Common myeloid progenitor, CD34-positive (primary cell): ENCODE data around the gene RHOD.

Source experiments
- CTCF ChIA-PET: fragments of 350-600 bp; sonication (Branson Sonifier 250); formaldehyde crosslinking; loops from one replicate; lab custom pipeline; 2021; ENCODE audit warnings: antibody characterized with exemption; lab: Charles Lee
- POLR2A ChIA-PET: fragments of 350-600 bp; sonication (Branson Sonifier 250); formaldehyde crosslinking; loops from one replicate; lab custom pipeline; 2021; ENCODE audit warnings: antibody characterized with exemption; lab: Charles Lee
- DNase-seq, 3 donors: peaks; one replicate each; pipeline versions ENCODE4 v3.0.0 to v3.0.0-alpha.2; 2013
- H3K27ac ChIP-seq, 2 experiments: 1 replicate in 1 of 2; 2 replicates in 1 of 2; pipeline ENCODE4 v1.7.0; 2013; ENCODE audit warnings: inconsistent platforms in 2 of 2, low read length in 2 of 2, mild to moderate bottlenecking in 2 of 2, low read depth in 1 of 2, moderate library complexity in 1 of 2; ENCODE audit not compliant: severe bottlenecking in 2 of 2, insufficient read depth in 1 of 2, poor library complexity in 1 of 2
- H3K27me3 ChIP-seq, 5 experiments: replicated peaks in 2 of 5; 1 replicate in 3 of 5; 2 replicates in 2 of 5; pipeline versions ENCODE4 v1.6.1 to v1.7.0; 2013; ENCODE audit warnings: low read length in 4 of 5, mild to moderate bottlenecking in 2 of 5, moderate library complexity in 2 of 5, inconsistent platforms in 1 of 5; ENCODE audit not compliant: insufficient read depth in 5 of 5, control insufficient read depth in 4 of 5
- H3K36me3 ChIP-seq, 4 experiments: 1 replicate in 2 of 4; 2 replicates in 2 of 4; pipeline versions ENCODE4 v1.6.1 to v1.7.0; 2013; ENCODE audit warnings: low read length in 3 of 4, control low read depth in 1 of 4, mild to moderate bottlenecking in 1 of 4; ENCODE audit not compliant: control insufficient read depth in 4 of 4, insufficient read depth in 4 of 4
- H3K4me1 ChIP-seq, 4 experiments: 1 replicate in 3 of 4; 2 replicates in 1 of 4; pipeline versions ENCODE4 v1.6.1 to v1.7.1; 2013; ENCODE audit warnings: low read length in 3 of 4, mild to moderate bottlenecking in 3 of 4, control low read depth in 1 of 4, inconsistent platforms in 1 of 4, moderate library complexity in 1 of 4; ENCODE audit not compliant: control insufficient read depth in 4 of 4, insufficient read depth in 4 of 4; ENCODE audit errors: control extremely low read depth in 1 of 4
- H3K4me3 ChIP-seq, 7 experiments: 1 replicate in 4 of 7; 2 replicates in 3 of 7; pipeline versions ENCODE4 v1.5.1 to v1.7.0; 2013; ENCODE audit warnings: mild to moderate bottlenecking in 7 of 7, low read length in 6 of 7, moderate library complexity in 6 of 7, inconsistent platforms in 2 of 7, low read depth in 2 of 7, control low read depth in 1 of 7; ENCODE audit not compliant: insufficient read depth in 4 of 7, control insufficient read depth in 1 of 7; ENCODE audit errors: extremely low read depth in 1 of 7
- H3K9me3 ChIP-seq, 5 experiments: 1 replicate in 4 of 5; 2 replicates in 1 of 5; pipeline versions ENCODE4 v1.6.1 to v1.7.1; 2013; ENCODE audit warnings: low read length in 4 of 5, mild to moderate bottlenecking in 2 of 5, inconsistent platforms in 1 of 5, low read depth in 1 of 5, moderate library complexity in 1 of 5; ENCODE audit not compliant: control insufficient read depth in 4 of 5, insufficient read depth in 2 of 5; ENCODE audit errors: control extremely low read depth in 1 of 5
- WGBS: methylation state at CpG from one replicate; pipeline ENCODE4 v1.1.5; 2013; ENCODE audit not compliant: insufficient coverage; 5-methylcytosine and 5-hydroxymethylcytosine counted together

RHOD gene

GRCh38 chr11:67016550-67016949 is 40.1 kb upstream of the RHOD start:
- H3K27me3 ChIP-seq = peaks cover 0 to 76% (median 16%) of the 10 kb centered on the region in 5 experiments
- peaks cover 0 to 2% (median 1%) of the 10 kb centered on the region in 5 experiments for H3K9me3 ChIP-seq
- no peaks in the 10 kb centered on the region for H3K4me1 ChIP-seq
- no peak overlapping the region for H3K27ac ChIP-seq
- H3K4me3 ChIP-seq = no peak overlapping the region
- H3K36me3 ChIP-seq = no peaks in the 10 kb centered on the region
- ChIA-PET CTCF (interaction anchor here (1.1 to 1.4 kb wide), 3 partner anchors 36 to 80 kb away, joined by 3 read pairs; no protein-coding TSS in a partner anchor), POLR2A (no interaction called here)
- 92% methylated on average over 2 of the region's 5 CpGs for WGBS
- DNase-seq = no peak

- H3K27me3 ChIP-seq = peaks cover 4 to 87% (median 32%) of the 10 kb centered on the region in 5 experiments
- WGBS = 100% methylated on average over 5 of the region's 6 CpGs
- ChIA-PET POLR2A (interaction anchor here (0.5 kb wide), 1 partner anchor 84 kb away, joined by 3 read pairs; no protein-coding TSS in a partner anchor), CTCF (interaction anchor here (0.7 to 2.3 kb wide), 4 partner anchors 9 to 71 kb away, joined by 3 to 7 read pairs (median 5); no protein-coding TSS in a partner anchor)
- peaks cover 0 to 28% (median 22%) of the 10 kb centered on the region in 4 experiments for H3K4me1 ChIP-seq
- H3K9me3 ChIP-seq = peaks cover 0 to 2% (median 1%) of the 10 kb centered on the region in 5 experiments
- no peak for DNase-seq
- H3K36me3 ChIP-seq = no peaks in the 10 kb centered on the region
- H3K27ac ChIP-seq = no peak overlapping the region
- no peak overlapping the region for H3K4me3 ChIP-seq
Observed at GRCh38 chr11:67020949-67021348, 35.7 kb upstream of the RHOD start.

- peaks cover 4 to 89% (median 35%) of the 10 kb centered on the region in 5 experiments for H3K27me3 ChIP-seq
- H3K36me3 ChIP-seq = no peaks in the 10 kb centered on the region
- peaks cover 0 to 2% (median 1%) of the 10 kb centered on the region in 5 experiments for H3K9me3 ChIP-seq
- ChIA-PET CTCF (interaction anchor here (1.1 to 1.5 kb wide), 3 partner anchors 23 to 159 kb away, joined by 3 to 5 read pairs (median 3); no protein-coding TSS in a partner anchor), POLR2A (no interaction called here)
- WGBS = 34% methylated on average over 18 of the region's 20 CpGs
- H3K4me1 ChIP-seq = peaks cover 0 to 28% (median 22%) of the 10 kb centered on the region in 4 experiments
- H3K4me3 ChIP-seq = no peak overlapping the region
- H3K27ac ChIP-seq = no peak overlapping the region
- no peak for DNase-seq
Observed at GRCh38 chr11:67022341-67022933, 34.2 kb upstream of the RHOD start.

GRCh38 chr11:67022961-67023956 is 33.4 kb upstream of the RHOD start, which contains the start of gene SYT12:
Gene SYT12 (plus strand): TSS chr11:67023134. CDS start chr11:67030145, 7,011 bp downstream.
- H3K27me3 ChIP-seq = peaks cover 4 to 97% (median 35%) of the 10 kb centered on the region in 5 experiments
- POLR2A ChIA-PET = interaction anchor here (0.6 kb wide), 1 partner anchor 149 kb away, joined by 3 read pairs; no protein-coding TSS in a partner anchor
- peaks cover 0 to 2% (median 1%) of the 10 kb centered on the region in 5 experiments for H3K9me3 ChIP-seq
- CTCF ChIA-PET = interaction anchor here (1.1 kb wide), 2 partner anchors 39 to 158 kb away, joined by 3 read pairs; no protein-coding TSS in a partner anchor
- peak within 1 kb of the TSS in 3 of 7 experiments; percentile 31 to 48 (median 48) for H3K4me3 ChIP-seq
- no peak within 1 kb of the TSS for H3K27ac ChIP-seq
- peaks cover 0 to 28% (median 22%) of the 10 kb centered on the region in 4 experiments for H3K4me1 ChIP-seq
- H3K36me3 ChIP-seq = no peaks in the 10 kb centered on the region
- peak in 2 of 3 donors; percentile 22 to 37 for DNase-seq
- WGBS = under 1% methylated on average over 101 of the region's 118 CpGs

GRCh38 chr11:67023957-67024353 is 32.7 kb upstream of the RHOD start:
- no peak for DNase-seq
- 29% methylated on average over 3 of the region's 6 CpGs for WGBS
- peak overlapping the region in 1 of 7 experiments; percentile 48 for H3K4me3 ChIP-seq
- ChIA-PET POLR2A (no interaction called here), CTCF (no interaction called here)
- H3K4me1 ChIP-seq = peaks cover 0 to 28% (median 22%) of the 10 kb centered on the region in 4 experiments
- peaks cover 4 to 97% (median 35%) of the 10 kb centered on the region in 5 experiments for H3K27me3 ChIP-seq
- no peak overlapping the region for H3K27ac ChIP-seq
- H3K9me3 ChIP-seq = peaks cover 0 to 1% (median 0%) of the 10 kb centered on the region in 5 experiments
- H3K36me3 ChIP-seq = no peaks in the 10 kb centered on the region

GRCh38 chr11:67024410-67024809 is 32.2 kb upstream of the RHOD start:
- CTCF ChIA-PET = interaction anchor here (2.5 kb wide), 1 partner anchor 29 kb away, joined by 6 read pairs; no protein-coding TSS in a partner anchor
- no peak overlapping the region for H3K27ac ChIP-seq
- no peak overlapping the region for H3K4me3 ChIP-seq
- no peaks in the 10 kb centered on the region for H3K36me3 ChIP-seq
- H3K4me1 ChIP-seq = peaks cover 0 to 28% (median 22%) of the 10 kb centered on the region in 4 experiments
- WGBS = 0% methylated on average over 5 of the region's 5 CpGs
- DNase-seq = peak; percentile 71 to 90 (median 89)
- H3K27me3 ChIP-seq = peaks cover 4 to 97% (median 35%) of the 10 kb centered on the region in 5 experiments
- H3K9me3 ChIP-seq = no peaks in the 10 kb centered on the region
- POLR2A ChIA-PET = no interaction called here
